Measurements from ENCODE around the gene SLAIN2.
A peak's percentile ranks its signal among the peaks of the same experiment; 100 is the strongest.

The SLAIN2 gene

GRCh38 chr4:48334900-48335384, 6.4 kb upstream of the SLAIN2 start:
- DNase-seq = no peak

DNA sequence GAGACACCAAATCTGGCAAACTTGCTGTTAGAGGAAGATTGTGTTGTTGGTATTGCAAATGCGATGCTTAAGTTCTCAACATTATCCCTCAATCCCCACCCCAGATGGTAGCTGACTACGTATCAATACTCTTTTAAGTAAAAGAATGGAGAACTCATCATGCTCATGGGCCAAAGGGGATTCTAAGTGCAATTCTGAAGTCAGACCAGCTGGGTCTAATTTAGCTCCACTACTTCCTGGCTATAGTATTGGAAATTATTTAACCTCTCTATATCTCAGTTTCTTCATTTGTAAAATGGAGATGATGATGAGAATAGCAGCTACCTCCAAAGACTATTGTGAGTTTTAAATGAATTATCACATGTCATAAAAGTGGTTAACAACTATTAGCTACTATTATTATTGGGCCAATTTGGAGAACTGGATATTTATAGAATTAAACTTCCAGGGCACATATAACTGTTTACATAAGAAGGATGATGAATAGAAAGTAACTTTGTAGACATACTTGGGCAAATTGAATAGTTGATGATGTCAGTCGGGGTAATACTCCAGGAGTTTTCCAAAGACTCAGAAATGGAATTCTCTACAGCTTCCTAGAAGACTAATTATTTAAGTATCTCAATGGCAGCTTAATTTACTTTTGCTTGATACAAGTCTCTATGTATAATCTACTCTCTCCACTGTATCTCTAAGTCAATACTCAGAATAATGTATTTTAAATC, 5.0 kb upstream of the SLAIN2 start:
- DNase-seq = no peak

GRCh38 chr4:48337731-48338130, 3.6 kb upstream of the SLAIN2 start:
- peak; percentile 27 to 36 for DNase-seq

GRCh38 chr4:48339642-48340041, 1.7 kb upstream of the SLAIN2 start:
- DNase-seq = no peak

- peak; percentile 62 to 65 for DNase-seq
Measured at GRCh38 chr4:48340276-48340964, 909 bp upstream of the SLAIN2 start.

DNA sequence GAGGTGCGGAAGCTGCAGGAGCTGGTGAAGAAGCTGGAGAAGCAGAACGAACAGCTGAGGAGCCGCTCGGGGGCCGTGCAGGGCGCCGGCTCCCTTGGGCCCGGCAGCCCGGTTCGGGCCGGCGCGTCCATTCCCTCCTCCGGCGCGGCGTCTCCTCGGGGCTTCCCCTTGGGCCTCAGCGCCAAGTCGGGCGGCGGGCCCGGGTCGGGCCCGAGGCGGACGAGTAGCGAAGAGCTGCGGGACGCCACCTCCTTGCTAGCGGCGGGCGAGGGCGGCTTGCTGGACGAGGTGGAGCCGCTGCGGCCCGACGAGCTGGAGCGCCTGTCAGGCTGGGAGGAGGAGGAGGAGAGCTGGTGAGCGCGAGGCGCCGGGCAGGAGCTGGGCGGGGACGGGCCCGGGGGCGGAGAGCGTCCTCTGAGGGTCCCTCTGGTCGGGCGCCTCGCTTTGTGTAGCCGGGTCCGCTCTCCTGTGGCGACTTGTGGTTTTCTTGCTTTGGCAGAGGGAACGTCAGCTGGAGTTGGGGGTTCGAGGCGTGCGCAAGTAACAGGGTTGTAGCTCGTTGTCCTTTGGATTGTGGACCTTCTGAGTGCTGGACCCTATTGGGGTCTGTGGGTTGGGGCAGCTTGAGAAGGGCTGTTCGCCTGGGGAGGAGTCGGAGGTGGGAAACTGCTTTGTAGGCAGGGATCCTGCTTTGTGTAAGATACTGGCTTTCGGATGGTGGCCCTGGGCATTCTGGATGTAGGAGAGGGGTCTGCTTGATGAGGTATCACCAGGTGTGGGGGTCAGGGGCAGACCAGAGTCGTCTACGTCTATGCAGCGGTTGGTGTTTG, 662 bp downstream of the SLAIN2 start:
- peak; percentile 24 for DNase-seq

- DNase-seq = no peak
Measured at GRCh38 chr4:48342606-48342880, 1.2 kb downstream of the SLAIN2 start.

GRCh38 chr4:48343035-48343434, 1.7 kb downstream of the SLAIN2 start:
- DNase-seq = no peak

GRCh38 chr4:48343551-48343950, 2.2 kb downstream of the SLAIN2 start:
- peak; percentile 11 to 20 for DNase-seq

DNA sequence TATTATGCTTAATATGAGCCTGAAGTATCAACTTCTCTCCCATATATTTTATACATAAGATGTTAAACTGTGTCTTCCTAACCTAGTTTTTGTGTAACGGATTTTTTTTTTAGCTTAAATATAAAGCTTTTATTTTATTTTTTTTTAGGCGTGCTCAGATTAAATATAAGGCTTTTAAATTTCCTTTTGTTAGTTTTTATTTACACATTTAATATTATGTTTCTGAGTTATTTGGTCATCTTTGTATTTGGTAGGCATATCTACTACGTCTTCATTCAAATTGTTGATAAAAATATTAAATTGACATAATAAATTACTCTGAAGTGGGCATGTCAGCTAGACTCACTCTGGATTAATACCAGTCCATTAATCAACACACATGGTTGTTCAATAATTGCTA, 4.2 kb downstream of the SLAIN2 start:
- DNase-seq = no peak

- DNase-seq = no peak
Measured at GRCh38 chr4:48346594-48346993, 5.3 kb downstream of the SLAIN2 start.

DNA sequence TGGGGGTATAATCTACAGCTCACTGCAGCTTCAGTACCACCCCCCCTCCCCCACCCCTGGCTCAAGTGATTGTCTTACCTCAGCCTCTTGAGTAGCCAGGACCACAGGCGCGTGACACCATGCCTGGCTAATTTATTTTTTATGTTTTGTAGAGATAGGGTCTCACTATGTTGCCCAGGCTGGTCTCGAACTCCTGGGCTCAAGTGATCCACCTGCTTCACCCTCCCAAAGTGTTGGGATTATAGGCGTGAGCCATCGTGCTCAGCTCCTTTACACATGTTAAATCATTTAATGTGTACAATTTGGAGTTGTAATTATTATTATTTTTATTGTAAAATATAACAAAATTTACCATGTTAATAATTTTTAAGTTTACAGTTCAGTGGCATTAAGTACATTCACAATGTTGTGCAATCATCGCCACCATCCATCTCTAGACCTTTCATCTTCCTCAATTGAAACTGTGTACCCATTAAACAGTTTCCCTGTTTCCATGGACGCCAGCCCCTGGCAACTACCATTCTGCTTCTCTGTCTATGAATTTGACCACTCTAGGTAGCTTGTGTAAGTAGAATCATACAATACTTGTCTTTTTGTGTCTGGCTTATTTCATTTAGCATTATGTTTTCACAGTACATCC, 6.1 kb downstream of the SLAIN2 start:
- DNase-seq = no peak

DNA sequence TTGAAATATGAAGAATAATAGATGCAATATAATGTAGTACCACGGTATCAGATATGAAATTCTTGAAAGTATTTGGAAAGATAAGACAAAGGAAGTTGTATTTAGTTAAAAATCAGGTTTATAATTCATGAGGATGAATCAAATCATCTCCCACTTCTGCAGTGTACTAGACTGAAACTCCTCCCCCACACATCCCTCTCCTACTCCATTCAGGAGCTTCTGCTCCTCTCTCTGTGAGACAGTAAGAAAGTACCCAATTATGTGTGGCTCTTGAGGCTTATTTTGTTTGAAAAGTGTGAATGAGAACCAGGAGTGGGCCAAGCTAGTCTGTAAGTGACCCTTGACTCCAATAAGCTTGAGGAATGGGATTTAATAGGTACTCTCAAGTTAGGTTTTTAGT, 9.5 kb downstream of the SLAIN2 start:
- DNase-seq = no peak

- no peak for DNase-seq
Measured at GRCh38 chr4:48352793-48353192, 11.5 kb downstream of the SLAIN2 start.

GRCh38 chr4:48356355-48356754, 15.0 kb downstream of the SLAIN2 start:
- DNase-seq = no peak

DNA sequence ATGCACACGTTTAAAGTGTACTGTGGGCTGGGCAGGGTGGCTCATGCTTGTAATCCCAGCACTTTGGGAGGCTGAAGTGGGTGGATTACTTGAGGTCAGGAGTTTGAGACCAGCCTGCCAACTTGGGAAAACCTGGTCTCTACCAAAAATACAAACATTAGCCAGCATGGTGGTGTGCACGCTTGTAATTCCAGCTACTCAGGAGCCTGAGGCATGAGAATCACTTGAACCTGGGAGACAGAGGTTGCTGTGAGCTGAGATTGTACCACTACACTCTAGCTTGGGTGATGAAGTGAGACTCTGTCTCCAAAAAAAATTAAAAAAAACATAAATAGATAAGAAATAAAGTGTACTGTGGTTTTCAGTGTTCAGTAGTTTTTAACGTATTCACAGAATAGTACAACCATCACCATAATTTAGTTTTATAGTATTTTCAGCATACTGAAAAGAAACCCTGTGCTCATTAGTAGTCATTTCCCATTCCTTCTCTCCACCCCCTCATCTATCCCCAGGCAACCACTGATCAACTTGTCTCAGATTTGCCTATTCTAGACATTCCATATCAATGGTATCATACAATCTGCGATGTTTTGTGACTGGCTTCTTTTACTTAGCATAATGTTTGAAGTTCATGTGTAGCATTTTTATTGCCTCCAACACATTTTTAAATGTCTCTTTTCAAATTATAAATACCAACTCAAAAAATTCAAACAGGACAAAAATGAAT, 19.1 kb downstream of the SLAIN2 start:
- no peak for DNase-seq

DNA sequence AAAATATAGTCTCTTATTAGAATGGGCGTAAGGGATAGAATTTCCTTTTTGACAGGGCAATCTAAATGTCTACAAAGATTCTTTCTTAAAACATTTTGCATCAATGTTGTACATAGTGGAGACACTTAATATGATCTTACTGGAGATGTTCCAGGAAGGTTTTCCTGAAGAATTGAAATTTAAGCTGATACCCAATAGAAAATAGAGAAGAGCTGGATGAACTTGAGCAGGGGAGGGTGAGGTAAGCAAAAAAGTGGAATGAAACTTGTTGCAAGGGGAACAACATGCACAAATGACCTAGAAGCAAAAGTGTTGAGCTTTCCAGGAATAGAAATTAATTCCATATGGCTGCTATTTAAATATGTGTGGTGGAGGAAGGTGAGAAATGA, 19.7 kb downstream of the SLAIN2 start:
- no peak for DNase-seq

DNA sequence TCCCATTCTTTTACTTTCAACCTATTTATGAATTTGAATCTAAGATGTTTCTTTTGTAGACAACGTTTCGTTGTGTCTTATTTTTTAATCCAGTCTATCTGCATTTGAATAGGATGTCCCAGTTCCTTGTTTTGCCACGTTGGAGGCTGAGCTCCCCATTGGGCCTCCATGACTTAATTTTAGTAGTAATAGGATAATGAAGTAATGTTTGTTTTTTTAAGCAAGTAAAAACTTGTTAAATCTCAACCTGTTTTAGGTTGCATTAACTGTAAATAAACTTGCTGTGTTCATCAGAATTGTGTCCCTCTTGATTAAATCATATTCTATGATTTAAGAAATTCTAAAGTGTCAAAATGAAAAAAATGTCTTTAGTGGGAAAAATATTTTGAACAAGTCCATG, 25.3 kb downstream of the SLAIN2 start:
- DNase-seq = no peak

DNA sequence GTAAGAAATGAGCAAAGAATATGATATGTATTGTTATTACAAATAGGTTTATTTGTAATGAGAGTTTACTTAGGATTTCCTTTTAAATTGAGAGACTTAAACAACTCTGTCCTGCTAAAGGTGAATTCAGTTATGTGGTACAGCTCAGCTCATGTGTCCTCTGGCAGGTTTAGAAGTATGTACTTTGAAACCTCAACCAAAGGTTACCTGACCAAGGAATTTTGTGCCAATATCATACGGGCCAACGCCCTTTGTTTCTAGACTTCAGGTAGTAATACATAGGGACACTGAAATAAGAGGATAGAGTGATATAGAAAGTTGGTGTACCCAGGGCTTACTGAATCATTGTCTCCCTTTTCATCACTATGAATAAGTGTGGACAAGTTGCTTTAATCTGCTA, 25.7 kb downstream of the SLAIN2 start:
- DNase-seq = no peak

GRCh38 chr4:48368389-48368788, 27.1 kb downstream of the SLAIN2 start:
- DNase-seq = no peak

DNA sequence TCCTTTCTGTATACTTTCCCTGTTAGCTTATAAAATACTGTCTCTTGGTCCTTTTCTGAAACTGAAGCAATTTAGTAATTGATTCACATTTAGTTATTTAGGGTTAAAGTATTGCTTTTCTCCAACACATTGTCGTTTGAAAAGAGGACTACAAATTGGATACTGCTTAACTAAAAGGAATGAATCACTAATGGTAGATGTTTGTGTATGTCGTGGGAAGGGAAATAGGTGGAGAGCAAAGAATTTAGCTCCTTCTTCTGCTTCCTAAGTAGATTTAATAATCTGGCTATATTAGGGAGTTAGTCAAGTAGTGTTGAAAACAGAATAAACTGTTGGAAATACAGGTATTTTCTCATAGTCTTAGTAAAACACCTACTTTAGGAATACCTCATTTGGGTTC, 27.9 kb downstream of the SLAIN2 start:
- DNase-seq = no peak

- DNase-seq = no peak
Measured at GRCh38 chr4:48369771-48370170, 28.4 kb downstream of the SLAIN2 start.

Measured in AML-193 (cell line).